Right ventricle myocardium inferior (tissue), 1 donor: ENCODE results near the gene ARHGEF19. TPM values are rescaled to one million over a fixed set of nuclear protein-coding genes. Genes with fewer than 3 reads are reported as not detected.
"Not testable (repeated sequence)": the region's sequence is repeated elsewhere in the genome, so short reads cannot be mapped to it uniquely, and the experiment has no call there.

Experiments used
- ATAC-seq: fragments of 200-7000 bp; cut with Tn5 transposase; one replicate; pipeline ENCODE4 v1.9.1; 2020; ENCODE audit warnings: mild to moderate bottlenecking, moderate library complexity
- DNase-seq: peaks from one replicate; pipeline ENCODE4 v3.0.0; 2021; ENCODE audit errors: missing footprints
- intact Hi-C: fragments of 100-400 bp; cut with DNase I; formaldehyde crosslinking; loops from one replicate; pipeline ENCODE4 v1.11.0; 2022
- total RNA-seq: library from RNA; stranded (reverse); fragmentation: NEBNext Ultra II Directional; extraction: Animal tissue kit (Norgen Biotek cat#: 25700); gene quantifications from one replicate; pipeline ENCODE4 v1.2.1, GENCODE V29; 2021
- donor health status: DM: no; HTN: yes; CAD: no; lungs with severe emphysema.

The ARHGEF19 gene
- total RNA-seq, 1 donor from 2014 or later = 2.8 TPM

DNA sequence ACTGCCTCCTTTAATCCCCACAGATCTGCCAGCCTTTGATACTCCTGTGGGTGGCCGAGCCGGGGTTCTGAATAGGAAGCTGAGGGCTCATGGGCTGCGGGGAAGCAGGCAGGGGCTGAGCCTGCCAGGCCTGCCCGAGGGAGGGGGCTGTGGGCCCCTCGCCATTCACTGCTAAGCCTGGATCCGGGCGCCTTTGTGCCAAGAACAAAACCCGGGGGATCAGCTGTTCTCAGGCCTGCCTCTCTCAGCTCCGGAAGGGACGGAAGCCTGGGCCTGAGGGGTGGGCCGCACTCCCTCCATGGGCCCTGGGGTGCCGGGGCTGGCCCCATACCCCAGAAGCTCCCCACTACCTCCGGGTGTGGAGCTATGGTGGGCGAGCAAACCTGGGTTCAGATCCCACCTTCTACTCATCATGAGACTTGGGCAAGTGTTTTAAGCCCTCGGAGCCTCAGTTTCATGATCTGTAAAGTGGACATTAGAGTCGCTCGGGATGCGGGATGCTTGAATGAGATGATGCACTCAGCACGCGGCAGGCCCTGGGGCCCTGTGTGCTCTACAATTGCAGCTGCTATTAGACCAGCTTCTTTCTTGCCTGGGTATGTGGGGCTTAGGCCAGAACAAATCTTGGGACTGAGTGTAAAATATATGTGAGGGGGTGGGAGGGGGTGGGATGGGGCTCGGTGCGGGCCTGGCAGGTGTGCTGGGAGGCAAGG, 37.4 kb downstream of the ARHGEF19 start:
- no peak for DNase-seq
- no peak for ATAC-seq
- intact Hi-C loops = no loop called here

DNA sequence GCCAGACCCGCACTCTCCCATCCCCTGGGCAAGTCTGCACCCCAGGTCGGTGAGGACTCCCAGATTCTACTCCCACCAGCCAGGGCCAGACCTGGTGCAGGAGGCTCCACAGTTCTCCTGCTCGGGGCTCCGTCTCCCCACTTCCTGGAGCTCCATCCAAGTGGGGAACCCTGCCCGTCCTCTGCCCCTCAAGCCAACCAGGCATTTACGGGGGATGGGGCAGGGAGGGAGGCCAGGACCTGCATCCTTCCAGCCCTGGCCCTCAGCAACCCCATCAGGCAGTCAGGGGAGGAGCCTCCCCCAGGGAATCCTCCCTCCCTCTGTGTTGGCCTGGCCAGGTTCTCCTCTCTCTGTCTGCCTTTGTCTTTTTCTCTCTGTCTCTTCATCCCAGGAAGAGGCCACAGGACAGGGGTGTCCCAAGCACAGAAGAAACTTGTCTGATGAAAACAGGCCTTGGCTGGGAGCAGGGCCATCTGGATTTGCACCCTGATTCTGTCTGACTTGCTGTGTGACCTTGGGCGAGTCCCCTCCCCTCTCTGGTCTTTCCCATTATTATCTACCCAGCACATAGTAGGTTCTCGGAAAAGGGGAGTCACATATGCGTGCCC, 38.1 kb downstream of the ARHGEF19 start:
- intact Hi-C loops = no loop called here
- DNase-seq (no peak), ATAC-seq (no peak)

- no peak for DNase-seq
- intact Hi-C loops = no loop called here
- no peak for ATAC-seq
Observed at GRCh38 chr1:16173447-16174260, 38.8 kb downstream of the ARHGEF19 start.

GRCh38 chr1:16172964-16173446, 39.4 kb downstream of the ARHGEF19 start:
- intact Hi-C loops = no loop called here
- DNase-seq (no peak), ATAC-seq (no peak)

GRCh38 chr1:16172218-16172830, 40.1 kb downstream of the ARHGEF19 start:
- ATAC-seq = no peak
- DNase-seq = no peak
- intact Hi-C loops = no loop called here

DNA sequence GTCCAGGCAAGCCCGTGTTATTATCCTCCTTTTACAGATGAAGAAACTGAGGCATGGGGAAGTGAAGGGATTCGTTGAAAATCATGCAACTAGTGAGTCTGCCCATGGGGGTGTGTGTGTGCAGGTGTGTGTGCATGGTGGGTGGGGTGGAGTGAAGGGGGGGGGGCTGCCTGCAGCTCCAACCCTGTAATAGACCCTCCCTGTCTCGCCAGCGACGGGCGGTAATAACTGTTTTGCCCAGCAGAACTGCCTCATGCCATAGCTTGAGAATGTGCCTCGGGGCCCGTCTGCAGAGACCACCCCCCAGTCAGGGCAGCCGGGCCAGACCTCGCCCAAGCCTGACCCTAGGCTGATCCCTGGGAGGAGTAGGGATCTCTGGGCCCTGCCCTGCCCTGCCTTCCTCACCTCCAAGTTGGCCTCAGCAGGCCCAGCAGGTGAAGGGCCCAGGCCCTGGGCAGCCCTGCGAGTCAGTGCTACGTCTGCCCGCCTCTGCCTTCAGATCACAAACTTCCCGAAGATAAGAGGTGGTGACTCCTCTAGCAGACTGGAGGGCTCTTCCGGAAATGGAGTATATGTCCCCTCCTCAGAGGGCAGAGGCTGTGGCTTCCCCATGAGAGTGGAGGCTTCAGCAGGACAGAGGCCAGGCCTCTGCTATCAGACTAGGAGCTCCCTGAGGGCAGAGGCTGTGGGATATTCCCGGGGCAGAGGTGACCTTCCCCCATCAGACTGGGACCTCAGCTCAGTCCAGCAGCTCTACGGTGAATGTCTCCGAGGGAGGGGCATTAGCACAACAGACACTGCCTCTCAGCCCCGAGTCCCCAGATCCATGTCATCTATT, 40.9 kb downstream of the ARHGEF19 start:
- intact Hi-C loops = no loop called here
- no peak for ATAC-seq
- DNase-seq = no peak

DNA sequence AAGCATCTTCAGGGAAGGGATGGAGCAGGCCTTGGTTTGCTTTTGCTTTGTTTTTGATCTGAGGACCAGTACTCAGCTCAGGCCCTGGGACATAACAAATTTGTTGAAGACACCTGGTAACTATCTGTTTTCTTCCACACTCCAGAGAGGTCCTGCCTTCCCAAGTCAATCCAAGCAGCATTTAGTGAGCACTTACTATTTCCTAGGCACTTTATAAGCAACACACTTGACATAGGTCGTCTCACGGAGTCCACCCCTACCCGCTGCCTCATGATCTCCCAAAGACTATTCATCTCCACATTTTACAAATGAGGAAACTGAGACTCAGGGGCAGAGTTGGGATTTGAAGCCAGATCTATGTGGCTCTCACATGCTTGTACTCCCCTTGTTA, 42.2 kb downstream of the ARHGEF19 start:
- no peak for DNase-seq
- intact Hi-C loops = no loop called here
- ATAC-seq = no peak

DNA sequence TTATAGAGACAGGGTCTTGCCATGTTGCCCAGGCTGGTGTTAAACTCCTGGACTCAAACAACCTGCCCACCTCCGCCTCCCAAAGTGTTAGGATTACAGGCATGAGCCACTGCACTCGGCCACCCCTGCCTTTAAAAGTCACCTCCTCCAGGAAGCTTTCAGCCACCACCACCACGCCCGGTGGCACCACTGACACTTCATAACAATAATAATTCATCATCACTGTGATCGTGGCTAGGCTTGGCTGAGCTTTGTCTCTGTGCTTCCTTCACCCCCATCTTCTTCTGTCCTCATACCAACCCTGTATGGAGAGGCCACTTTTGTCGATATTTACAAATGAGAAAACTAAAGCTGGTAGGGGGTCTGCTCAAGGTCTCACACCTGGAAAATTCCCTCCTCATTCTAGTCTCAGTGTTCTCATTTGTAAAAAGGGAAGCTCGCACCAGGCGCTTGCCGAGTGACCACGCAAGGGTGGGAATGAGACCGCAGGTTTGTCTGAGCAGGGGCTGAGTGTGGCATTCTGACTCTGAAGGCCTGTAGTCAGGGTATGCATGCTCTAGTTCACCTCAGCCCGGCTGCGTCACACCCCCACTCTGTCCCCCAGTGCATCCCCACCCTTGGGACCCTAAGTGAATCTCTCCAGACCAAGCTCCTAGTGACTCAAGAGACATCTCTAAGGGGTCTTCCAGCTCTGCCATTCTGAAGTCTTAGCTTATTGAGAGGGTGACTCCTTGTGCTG, 43.7 kb downstream of the ARHGEF19 start:
- intact Hi-C loops = no loop called here
- ATAC-seq = no peak
- no peak for DNase-seq

DNA sequence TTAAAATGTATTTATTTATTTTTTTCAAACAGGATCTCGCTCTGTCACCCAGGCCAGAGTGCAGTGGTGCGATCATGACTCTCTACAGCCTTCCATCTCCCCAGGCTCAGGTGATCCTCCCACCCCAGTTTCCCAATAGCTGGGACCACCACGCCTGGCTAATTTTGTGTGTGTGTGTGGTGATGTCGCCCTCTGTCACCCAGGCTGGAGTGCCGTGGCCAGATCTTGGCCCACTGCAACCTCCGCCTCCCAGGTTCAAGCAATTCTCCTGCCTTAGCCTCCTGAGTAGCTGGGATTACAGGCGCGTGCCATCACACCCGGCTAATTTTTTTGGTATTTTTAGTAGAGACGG, 44.3 kb downstream of the ARHGEF19 start:
- DNase-seq, intact Hi-C loops, ATAC-seq: not testable (repeated sequence)

DNA sequence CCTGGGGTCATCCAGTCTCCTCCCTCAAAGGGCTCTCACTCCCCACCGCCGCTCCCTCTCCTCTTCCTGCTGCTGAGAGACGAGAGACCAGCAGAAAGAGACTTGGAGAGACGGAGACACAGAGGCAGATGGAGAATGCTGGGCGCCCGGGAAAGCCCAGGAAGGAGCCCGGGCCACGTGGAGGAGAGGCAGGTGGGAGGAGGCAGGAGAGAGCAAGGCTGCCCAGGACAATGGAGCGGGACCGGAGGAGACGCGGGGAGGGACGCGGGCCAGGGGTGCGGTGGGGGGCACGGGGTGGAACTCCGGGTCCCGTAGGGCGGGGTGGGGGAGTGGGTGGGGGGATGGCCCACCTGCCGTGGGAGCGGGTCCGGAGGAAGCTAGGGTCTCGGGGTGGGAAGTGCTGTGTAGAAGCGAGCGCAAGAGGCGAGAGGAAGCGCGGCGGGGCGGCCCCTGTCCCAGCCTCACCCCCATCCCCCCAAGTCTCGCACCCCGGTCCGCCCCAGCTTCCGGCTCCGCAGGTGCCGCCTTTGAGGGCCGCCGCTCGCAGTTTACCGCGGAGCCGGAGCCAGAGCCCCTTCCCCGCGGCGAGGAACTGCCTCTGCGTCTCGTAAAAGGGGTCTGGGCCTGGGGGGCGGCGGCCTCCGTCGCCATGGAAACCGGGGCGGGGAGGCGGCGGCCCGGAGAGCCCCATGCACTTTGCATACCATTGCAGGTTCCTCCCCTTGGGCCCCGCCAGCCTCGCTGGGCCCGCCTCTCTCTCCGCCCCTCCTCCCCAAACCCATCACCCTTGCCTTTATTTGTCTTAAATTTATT, 44.9 kb downstream of the ARHGEF19 start:
- ATAC-seq = peak; percentile 48
- DNase-seq = no peak
- intact Hi-C loops = no loop called here

GRCh38 chr1:16166117-16166516, 46.3 kb downstream of the ARHGEF19 start:
- intact Hi-C loops = no loop called here
- ATAC-seq = no peak
- no peak for DNase-seq

GRCh38 chr1:16165548-16165947, 46.9 kb downstream of the ARHGEF19 start:
- DNase-seq (no peak), ATAC-seq (no peak)
- intact Hi-C loops = no loop called here

DNA sequence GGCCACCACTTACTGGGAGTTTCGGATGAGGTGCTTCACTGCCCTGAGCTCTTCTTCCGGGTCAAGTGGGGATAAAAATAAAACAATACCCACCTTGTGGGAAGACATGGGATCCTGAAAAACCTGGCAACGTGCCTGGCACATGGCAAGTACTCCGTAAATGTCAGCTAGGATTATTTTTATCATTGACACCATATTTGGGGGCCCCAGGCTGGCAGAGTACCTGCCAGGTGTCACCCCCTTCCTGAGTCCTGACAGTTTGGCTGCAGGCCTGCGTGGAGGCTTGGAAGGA, 47.4 kb downstream of the ARHGEF19 start:
- no peak for DNase-seq
- intact Hi-C loops = no loop called here
- ATAC-seq = no peak

DNA sequence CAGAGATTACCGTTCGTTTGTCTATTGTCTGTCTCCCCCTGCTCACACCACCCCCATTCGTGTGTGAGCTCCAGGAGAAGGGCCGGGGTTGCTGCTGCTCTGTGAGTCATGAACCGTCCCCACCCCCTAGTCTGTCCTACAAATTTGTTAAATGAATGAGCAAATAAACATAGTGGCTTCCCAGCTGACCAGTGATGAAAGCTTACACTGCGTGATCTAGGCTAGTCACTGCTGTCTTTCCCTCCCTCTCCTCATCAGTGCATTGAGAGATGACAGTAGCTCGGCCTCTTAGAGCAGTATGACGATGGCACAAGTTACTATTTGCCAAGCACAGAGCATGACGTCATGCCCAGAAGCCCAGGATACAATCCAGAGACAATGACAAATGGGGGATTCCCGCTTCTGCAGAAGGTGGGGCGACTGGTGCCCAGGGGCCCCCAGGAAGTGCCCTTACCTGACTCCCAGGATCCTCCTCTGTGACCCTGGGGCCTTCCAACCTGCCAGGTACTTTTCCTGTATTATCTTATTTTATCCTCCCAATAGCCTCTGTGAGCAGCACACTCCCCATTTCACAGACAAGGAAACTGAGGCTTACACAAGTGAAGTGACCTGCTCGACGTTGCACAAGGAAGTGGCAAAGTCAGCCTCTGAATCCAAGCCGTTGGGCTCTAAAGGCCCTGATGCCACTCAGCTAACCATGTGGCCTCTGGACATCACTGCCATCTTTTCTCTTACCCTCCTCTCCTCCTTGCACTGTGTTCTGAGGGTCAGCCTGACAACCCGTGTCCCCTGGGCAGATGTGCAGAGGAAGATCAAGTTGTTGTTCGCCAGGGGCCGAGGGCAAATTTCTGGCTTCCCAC, 48.0 kb downstream of the ARHGEF19 start:
- DNase-seq = no peak

DNA sequence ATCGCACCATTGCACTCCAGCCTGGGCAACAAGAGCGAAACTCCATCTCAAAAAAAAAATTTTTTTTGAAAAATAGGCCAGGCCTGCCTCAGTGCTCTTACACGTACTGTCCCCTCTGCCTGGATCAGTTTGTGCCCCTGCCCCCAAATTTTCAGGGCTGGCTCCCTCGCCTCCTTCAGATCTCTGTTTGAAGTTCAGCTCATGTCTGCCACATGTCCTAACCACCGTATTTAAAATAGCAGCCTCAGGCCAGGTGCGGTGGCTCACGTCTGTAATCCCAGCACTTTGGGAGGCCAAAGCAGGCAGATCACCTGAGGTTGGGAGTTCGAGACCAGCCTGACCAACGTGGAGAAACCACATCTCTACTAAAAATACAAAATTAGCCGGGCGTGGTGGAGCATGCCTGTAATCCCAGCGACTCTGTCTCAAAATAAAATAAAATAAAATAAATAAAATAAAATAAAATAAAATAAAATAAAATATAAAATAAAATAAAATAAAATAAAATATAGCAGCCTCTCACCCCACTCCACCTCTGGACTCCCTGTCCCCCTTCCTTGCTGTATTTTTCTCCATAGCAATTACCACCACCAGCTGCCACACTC, 48.7 kb downstream of the ARHGEF19 start:
- intact Hi-C loops, ATAC-seq, DNase-seq: not testable (repeated sequence)

More for the DNA sequence above, 48.0 kb downstream of the ARHGEF19 start:
- no peak for ATAC-seq
- intact Hi-C loops = no loop called here
